ENCODE results near the gene SLC9A3.

The SLC9A3 gene

DNA sequence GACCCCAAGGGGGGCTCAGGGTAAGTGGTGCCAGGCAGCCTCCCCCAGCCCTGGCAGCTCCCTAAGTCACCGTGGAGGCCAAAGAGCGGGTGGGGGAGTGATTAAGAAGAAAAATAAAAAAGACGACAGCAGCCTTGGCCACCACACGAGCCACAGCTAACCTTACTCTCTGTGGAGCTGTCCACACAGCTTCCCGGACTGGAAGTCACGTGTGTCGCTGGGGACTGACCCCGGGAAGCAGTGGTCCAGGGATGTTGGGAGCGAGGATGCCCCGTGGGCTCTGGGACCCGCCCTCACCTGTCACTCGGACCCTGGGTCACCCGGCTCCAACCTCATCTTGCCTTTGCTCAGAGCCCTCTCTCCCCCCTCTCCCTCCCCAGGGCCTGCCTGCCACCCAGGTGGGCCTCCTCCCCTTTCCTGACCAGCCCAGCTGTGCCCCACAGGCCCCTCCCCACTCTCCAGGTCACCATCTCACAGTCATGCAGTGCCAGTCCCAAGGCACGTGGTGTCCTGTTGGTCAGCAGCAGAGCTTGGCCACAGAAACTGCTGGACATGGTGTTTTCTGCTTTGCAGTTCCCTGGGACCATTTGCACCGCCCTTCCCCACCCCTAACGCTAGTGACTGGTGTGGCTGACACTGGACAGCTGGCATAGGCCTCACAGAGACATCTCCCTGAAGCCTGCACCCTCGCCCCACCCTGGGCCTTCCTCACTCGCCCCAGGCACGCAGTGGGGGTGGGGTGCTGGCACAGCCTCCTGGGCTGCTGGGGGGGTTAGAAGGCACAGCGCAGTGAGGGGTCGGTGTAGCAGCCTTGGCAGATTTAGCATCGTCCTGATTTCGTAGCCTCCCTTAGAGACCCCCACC is 91.1 kb downstream of the SLC9A3 start:
- no peak overlapping the region for H3K4me3 ChIP-seq
- TF ChIP-seq Cebpa-rat (IDR thresholded peaks at IDR 0.05), result no peak
- H3K36me3 ChIP-seq, result no peaks in the 10 kb centered on the region
- H4K20me1 ChIP-seq, result no peaks in the 10 kb centered on the region
- H3K9me3 ChIP-seq, result no peaks in the 10 kb centered on the region
- peaks cover 49% of the 10 kb centered on the region for H3K4me1 ChIP-seq
- no peak overlapping the region for H3K27ac ChIP-seq
- no peak overlapping the region; the same call in 1 of the 2 replicates for H3K9ac ChIP-seq
- H3K4me2 ChIP-seq, result peak overlapping the region; percentile 82
- H3K27me3 ChIP-seq, result 0 out of 2 replicates have a peak, but pooled peaks cover 3% of the 10 kb centered on the region

DNA sequence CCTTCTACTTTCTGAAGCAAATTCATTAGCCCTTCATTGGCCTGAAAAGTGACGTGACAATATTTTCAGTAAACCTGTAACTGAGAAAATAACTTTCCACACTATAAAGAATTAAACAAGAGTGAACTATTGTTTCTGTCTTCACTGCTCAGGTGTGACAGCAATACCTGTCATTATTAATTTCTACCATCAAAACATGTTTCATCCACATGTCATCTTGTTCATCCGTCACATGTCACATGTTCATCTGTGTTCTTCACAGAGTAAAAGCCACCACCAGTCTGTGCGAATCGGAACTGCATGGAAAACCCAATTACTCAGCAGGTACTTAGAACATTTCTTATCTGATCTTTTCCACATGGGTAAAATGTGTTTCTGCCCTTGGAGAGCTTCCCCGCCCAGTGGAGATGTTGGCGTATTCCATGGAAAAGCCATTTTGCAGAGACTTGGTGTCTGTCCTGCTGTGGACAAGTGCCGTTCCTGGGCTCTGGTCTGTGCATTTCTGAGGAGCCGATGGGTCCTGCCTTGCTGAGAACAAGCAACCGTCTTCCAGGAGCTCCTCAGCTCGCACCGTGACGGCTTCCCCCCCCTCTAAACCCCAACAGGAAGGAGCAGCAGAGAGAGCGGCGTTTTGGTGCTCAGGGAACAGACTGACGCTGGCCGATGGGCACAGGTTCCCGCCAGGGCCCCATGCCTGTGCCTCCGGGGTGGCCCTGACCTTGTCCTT is 91.9 kb downstream of the SLC9A3 start:
- Histone ChIP-seq H3K9me3 (no peaks in the 10 kb centered on the region), H3K36me3 (no peaks in the 10 kb centered on the region), H3K27me3 (0 out of 2 replicates have a peak, but pooled peaks cover 3% of the 10 kb centered on the region), H3K27ac (no peak overlapping the region), H3K4me1 (peaks cover 49% of the 10 kb centered on the region), H4K20me1 (no peaks in the 10 kb centered on the region), H3K9ac (no peak overlapping the region; the same call in 1 of the 2 replicates), H3K4me3 (no peak overlapping the region), H3K4me2 (peak overlapping the region; percentile 82)
- no peak for TF ChIP-seq Cebpa-rat (IDR thresholded peaks at IDR 0.05)

DNA sequence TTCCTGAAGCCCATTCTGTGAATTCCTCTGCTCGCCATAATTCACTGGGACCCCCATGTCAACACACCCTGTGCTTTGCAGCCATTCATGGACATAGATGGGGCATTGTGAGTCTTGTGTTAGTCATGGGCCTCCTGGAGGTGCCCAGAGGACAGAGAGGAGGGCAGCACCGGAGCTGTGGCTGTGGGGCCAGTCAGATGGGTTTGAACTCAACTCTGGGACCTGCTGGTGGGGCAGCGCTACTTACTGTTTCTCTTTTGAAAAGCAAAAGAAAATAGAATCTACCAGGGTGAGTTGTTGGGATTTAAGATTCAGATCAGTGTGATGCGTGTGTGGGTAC is 92.6 kb downstream of the SLC9A3 start:
- Histone ChIP-seq H3K9ac (no peak overlapping the region), H3K36me3 (no peaks in the 10 kb centered on the region), H3K4me1 (peaks cover 49% of the 10 kb centered on the region), H3K27me3 (0 out of 2 replicates have a peak, but pooled peaks cover 3% of the 10 kb centered on the region), H3K4me3 (no peak overlapping the region), H3K27ac (no peak overlapping the region), H4K20me1 (no peaks in the 10 kb centered on the region), H3K9me3 (no peaks in the 10 kb centered on the region), H3K4me2 (peak overlapping the region; percentile 41; the same call in 1 of the 2 replicates)
- TF ChIP-seq Cebpa-rat (IDR thresholded peaks at IDR 0.05), result no peak

DNA sequence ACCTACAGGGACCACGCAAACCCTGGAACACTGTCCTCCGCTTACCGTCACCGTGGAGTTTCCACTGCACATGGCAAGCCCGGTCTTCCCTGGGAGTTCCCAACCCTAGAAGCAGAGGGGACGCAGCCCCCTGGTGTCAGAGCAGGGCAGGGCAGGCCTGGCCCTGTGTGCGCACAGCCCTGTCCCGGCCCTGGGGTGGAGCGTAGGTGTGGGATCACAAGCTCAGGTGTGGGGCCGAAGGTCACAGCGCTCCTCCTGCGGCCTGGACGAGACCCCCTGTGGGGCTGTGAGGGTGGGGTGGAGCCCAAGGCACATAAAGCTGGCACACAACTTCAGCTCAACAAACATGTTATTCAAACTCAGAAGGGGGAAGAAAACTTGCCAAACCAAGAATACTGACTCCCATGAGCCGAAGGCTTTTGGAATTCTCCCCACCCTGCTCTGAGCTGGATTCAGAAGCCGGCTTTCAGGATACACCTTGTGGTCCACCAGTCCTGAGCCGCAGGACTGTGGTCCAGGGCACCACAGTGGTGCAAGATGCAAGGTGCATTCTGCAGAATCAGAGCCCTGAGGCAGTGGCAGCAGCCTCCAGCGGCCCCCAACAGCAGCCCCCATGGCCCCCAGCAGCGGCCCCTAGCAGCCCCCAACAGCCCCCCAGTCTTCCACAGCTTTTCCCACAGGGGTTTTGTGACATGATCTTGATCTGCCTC is 93.1 kb downstream of the SLC9A3 start:
- Histone ChIP-seq H3K4me1 (peaks cover 49% of the 10 kb centered on the region), H3K9me3 (no peaks in the 10 kb centered on the region), H3K4me3 (no peak overlapping the region), H3K27me3 (0 out of 2 replicates have a peak, but pooled peaks cover 3% of the 10 kb centered on the region), H3K36me3 (no peaks in the 10 kb centered on the region), H4K20me1 (no peaks in the 10 kb centered on the region), H3K27ac (no peak overlapping the region), H3K9ac (no peak overlapping the region), H3K4me2 (peak overlapping the region; percentile 41)
- no peak for TF ChIP-seq Cebpa-rat (IDR thresholded peaks at IDR 0.05)

DNA sequence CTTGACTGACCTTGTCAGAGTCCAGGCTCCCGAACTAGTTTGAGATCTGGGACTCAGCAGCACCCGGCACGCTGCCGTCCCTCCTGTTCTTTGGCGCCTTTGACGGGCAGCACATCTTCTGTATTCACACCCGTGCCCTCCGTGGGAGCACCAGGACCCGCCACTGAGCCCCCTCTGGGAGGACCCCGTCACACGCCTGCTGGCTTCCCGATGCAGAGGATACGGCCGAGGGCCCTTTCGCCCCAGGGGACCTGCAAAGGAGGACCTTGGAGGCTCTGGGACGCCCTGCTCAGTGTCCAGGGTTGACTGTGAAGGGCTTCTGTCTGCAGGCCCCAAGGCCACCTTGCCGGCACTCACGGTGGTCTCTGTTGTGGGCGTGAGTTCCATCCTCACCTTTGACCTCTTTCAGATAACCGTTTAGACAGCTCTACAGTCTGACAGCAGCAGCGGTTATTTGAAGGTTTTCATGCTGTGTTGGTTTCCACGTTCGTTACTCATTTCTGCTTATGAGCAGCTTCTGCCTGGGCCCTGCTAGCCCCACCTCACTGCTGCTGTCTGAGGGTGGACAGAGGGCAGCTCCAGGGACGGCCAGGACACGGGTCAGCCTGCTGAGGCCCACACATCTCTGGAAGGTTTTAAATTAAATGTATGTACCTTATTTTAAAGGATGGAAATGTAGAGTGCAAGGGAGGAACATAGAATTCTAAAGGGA is 93.9 kb downstream of the SLC9A3 start:
- Histone ChIP-seq H3K9ac (no peak overlapping the region), H3K27ac (no peak overlapping the region), H3K9me3 (no peaks in the 10 kb centered on the region), H4K20me1 (no peaks in the 10 kb centered on the region), H3K4me1 (peaks cover 51% of the 10 kb centered on the region), H3K4me2 (peak overlapping the region; percentile 41), H3K4me3 (no peak overlapping the region), H3K27me3 (0 out of 2 replicates have a peak, but pooled peaks cover 3% of the 10 kb centered on the region), H3K36me3 (no peaks in the 10 kb centered on the region)
- no peak for TF ChIP-seq Cebpa-rat (IDR thresholded peaks at IDR 0.05)

DNA sequence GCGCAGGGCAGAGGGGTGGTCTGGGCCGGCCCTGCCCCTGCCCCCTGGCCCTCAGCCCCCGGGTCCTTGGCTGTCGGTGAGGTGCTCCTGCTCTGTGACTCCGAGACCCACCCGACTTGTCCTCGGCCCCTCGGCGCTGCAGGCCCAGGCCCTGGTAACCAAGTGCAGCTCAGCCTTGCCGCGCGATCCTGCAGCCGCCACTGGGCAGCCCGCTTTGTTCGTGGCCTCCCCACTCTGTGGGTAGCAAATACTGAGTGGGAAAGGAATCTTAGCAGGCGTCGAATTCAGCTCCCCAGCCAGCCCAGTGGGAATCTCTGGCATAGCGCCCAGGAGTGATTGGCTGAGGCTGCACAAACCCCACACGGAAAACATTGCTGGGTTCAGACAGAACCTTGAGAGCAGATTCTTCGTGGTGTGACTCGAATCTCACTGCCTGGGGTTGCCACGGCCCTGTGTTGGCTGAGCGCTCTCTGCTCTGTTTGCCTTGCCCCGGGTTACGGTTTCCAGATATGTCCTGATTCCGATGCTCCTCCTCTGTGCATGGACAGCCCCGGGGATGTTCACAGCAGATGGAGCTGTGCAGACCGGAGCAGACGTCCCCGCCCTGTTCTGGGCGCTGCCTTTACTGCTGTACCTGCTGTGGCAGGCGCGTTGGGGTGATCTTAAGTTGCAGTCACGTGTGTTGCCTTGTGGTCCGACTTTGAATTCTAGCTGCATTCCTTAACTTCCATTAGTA is 94.6 kb downstream of the SLC9A3 start:
- Histone ChIP-seq H3K27me3 (0 out of 2 replicates have a peak, but pooled peaks cover 3% of the 10 kb centered on the region), H4K20me1 (no peaks in the 10 kb centered on the region), H3K4me2 (peak overlapping the region; percentile 41; the same call in 1 of the 2 replicates), H3K36me3 (no peaks in the 10 kb centered on the region), H3K9ac (no peak overlapping the region), H3K9me3 (no peaks in the 10 kb centered on the region), H3K4me3 (no peak overlapping the region), H3K27ac (no peak overlapping the region), H3K4me1 (peaks cover 59% of the 10 kb centered on the region)
- no peak for TF ChIP-seq Cebpa-rat (IDR thresholded peaks at IDR 0.05)

DNA sequence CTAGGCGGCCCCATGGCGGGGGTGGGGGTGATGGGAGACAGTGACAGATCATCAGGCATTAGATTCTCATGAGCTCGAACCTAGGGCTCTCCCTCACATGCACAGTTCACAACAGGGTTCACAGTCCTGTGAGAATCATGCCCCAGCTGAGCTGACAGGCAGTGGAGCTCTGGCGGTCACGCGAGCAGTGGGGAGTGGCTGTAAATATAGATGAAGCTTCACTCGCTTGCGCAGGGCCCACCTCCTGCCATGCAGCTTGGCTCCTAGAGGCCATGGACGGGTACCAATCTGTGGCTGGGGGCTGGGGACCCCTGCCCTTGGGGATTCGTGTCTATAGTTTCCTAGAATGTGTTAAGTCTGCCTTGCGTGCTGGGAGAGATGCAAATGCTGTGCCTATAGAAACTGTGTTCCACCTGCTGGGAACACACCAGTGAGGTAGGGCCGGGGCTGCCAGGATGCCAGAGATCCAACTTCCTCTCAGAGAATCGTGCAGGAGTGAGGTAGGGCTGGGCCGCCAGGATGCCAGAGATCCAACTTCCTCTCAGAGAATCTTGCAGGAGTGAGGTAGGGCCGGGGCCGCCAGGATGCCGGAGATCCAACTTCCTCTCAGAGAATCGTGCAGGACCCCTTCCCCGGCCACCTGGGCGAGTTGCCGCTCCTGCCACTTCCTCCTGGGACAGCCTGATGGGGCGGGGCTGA is 95.3 kb downstream of the SLC9A3 start:
- Histone ChIP-seq H3K9ac (no peak overlapping the region), H4K20me1 (no peaks in the 10 kb centered on the region), H3K27me3 (0 out of 2 replicates have a peak, but pooled peaks cover 3% of the 10 kb centered on the region), H3K27ac (no peak overlapping the region), H3K4me2 (no peak overlapping the region), H3K36me3 (no peaks in the 10 kb centered on the region), H3K4me3 (no peak overlapping the region), H3K9me3 (no peaks in the 10 kb centered on the region), H3K4me1 (peaks cover 66% of the 10 kb centered on the region)
- TF ChIP-seq Cebpa-rat (IDR thresholded peaks at IDR 0.05), result no peak

DNA sequence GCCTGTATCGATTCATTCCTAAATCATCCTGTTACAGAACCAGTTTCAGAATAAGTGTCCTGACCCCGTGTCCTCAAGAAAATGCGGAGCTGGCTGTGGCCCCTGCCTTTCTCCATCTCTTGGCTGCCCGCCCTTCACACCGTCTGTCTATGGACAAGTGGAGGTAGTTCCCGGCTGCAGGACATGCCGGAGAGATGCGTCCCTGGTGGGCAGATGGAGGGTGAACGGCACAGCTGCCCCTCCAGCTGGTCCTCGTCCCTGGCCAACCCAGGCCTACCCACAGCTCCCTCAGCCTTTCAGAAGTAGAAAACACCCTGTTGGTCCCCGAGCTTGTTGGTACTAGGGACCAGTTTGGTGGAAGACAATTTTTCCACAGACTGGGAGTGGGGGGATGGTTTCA is 96.0 kb downstream of the SLC9A3 start:
- peaks cover 67% of the 10 kb centered on the region for H3K4me1 ChIP-seq
- H4K20me1 ChIP-seq, result no peaks in the 10 kb centered on the region
- H3K4me2 ChIP-seq, result no peak overlapping the region
- H3K9ac ChIP-seq, result no peak overlapping the region
- H3K27me3 ChIP-seq, result 0 out of 2 replicates have a peak, but pooled peaks cover 3% of the 10 kb centered on the region
- H3K36me3 ChIP-seq, result no peaks in the 10 kb centered on the region
- no peak for TF ChIP-seq Cebpa-rat (IDR thresholded peaks at IDR 0.05)
- H3K27ac ChIP-seq, result no peak overlapping the region
- no peaks in the 10 kb centered on the region for H3K9me3 ChIP-seq
- H3K4me3 ChIP-seq, result no peak overlapping the region

All from BLaER1 (cell line).